ENCODE results near the gene ALOX5.
A peak's percentile ranks its signal among the peaks of the same experiment; 100 is the strongest.
"Not testable (repeated sequence)": the region's sequence is repeated elsewhere in the genome, so short reads cannot be mapped to it uniquely, and the experiment has no call there.

ALOX5 gene

DNA sequence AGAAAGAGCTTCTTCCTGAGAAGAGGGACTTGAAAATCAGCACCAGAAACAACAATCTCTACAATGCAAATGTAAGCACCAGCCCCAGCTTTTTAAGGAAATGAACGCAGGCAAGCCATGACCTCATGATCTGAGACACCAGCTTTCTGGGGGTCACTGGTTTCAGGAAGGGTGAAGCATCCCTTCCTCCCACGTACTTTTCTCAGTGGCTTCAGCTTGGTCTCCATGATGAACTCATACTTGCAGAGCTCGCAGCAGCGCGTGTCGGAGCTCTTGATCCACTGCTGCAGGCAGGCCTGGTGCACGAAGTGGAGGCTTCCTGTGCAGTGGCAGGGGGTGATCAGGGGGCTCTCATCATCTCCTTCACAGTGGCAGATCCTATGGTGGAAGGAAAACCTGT lies 87.0 kb downstream of the ALOX5 start:
- no peak for DNase-seq (ENCODE audit: low read depth in 2 of 2, low spot score in 1 of 2)

DNA sequence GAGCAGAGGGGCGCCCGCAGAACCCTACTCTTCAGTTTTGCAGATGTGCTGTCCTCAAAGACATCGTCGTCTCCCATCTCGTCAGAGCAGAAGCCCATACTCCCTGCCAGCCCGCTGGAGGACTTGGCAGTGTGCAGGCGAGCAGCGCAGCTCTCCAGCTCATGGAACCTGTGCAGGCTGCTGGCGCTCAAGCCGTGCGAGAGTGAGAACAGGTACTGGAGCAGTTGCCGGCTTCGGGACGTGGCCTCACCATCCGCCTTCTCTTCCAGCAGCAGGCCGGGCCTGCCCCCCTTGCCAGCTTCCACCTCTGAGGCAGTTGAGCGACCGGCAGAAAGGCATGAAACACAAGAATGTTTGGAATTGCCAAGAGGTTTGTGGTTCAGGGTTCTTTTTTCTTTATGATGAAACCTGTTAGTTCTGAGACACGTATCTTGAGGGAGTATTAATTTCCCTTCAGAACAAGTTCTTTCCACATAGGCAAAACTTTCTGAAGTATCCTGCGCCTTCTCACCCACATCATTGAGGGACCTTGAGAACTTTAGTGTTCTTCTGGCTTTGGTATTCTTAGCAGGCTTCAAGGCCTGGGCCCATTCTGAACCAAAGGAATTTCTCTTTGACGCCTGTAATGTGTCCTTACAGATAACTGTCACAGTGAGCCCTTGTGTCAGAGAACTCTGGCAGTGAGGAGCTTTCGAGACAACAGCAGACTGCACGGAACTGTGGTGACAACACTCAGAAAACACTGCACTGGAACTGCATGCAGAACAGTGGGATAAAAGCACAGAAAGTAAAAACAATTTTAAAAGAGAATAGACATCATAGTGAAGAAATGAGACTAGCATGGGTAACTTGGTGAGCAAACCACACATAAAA lies 89.5 kb downstream of the ALOX5 start:
- DNase-seq (ENCODE audit: low read depth in 2 of 2, low spot score in 1 of 2), result no peak

DNA sequence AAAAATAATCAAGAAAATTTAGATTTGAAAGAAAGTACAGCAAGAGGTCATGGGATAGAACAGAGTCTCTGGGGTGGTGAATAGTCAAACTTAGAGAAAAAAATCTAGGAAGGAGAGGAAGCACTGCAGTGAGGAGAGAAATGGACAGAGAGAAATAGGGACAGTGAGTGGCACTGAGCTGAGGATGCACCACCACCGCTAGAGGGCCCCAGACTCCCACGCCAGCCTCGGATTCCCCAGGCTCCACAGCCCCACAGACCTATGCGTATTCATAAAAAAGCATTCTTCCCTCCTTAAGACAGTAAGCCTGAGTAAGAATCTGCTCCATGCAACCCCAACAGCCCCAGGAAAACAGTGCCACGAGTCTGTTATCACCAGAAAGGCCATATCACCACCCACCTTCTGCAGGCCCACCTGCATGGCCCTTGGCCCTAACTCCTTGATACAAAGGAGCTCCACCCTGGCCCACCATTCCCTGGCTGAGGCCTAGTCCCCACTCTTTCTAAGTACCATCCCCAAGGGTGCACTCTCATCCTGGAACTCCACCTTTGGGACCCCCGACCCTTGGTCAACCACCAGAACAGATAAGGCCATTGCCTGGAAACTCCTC lies 91.0 kb downstream of the ALOX5 start:
- peak; percentile 38 to 54 for DNase-seq (ENCODE audit: low read depth in 2 of 2, low spot score in 1 of 2)

DNA sequence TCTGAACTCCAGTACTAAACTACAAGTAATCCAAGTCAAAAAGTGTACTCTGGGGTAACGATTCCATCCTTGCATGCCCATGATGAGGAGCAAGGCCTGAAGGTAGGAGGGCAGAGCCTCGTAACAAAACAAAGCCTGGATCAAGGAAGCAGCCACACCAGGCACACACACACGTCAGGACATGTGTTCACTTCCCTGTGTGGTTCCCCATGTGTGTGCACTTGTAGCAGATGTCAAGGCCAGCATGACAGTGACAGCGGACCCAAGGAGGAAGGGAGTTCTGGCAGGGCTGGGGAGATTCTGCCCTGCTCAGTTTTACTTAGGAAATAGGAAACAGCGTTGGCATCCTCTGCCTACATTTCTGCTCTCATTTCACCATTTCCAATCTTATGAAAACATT lies 92.8 kb downstream of the ALOX5 start:
- DNase-seq (ENCODE audit: low read depth in 2 of 2, low spot score in 1 of 2), result no peak

DNA sequence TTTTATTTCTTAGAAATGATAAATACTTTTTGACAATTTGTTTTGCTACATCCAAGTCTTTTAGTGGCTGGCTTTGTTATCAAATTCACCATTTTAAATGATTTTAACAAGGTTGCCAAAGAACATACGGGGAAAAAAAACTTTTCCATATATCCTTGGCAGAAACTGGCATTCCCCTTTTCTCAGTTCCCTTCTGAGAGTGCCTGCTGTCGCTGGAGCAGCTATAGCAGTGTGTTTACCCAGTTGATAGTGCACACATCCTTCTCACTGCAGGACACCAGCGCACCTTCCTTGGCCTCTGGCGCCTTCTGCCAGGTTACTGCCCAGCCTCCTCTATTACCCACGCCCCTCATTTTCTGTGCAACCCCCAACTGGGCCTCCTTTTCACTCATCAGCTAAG lies 94.1 kb downstream of the ALOX5 start:
- no peak for DNase-seq (ENCODE audit: low read depth in 2 of 2, low spot score in 1 of 2)

DNA sequence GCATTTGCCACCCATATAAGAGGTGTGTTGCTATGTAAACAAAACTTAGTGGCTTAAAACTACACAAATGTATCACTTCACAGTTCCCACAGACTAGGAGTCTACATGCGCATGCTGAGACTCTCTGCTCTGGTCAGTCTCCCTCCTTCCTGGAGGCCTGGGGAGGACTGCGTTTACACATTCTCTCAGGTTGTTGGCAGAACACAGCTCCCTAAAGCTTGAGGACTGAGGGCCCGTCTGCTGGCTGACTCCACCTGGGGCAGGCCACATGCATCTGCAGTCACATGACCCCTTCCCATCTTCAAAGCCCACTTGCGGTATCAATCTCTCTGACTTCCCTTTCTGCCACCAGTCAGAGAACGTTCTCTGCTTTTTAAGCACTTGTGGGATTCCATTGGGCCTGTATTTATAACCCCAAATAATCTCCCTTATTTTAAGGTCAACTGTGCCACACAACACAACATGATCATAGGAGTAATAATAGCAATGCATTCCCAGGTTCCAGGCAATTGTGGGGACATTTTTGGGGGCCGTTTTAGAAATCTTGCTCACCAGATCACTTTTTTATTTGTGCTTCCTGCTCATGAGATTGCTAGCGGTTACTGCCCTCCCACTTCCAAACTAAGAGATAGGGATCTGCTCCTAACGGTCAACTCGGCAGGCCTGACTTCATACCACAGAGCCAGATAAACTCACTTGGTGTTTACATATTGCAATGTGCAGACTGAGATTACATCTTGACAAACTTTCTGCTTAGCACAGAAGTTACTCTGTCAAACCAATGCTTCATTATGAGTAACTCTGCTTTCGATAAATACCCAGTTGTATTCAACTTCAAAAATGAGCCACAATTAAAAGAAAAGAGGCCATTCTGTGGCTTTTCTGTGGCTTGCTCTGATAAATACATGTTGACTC lies 96.3 kb downstream of the ALOX5 start:
- peak in 1 of 2 donors; percentile 17 for DNase-seq (ENCODE audit: low read depth in 2 of 2, low spot score in 1 of 2)

DNA sequence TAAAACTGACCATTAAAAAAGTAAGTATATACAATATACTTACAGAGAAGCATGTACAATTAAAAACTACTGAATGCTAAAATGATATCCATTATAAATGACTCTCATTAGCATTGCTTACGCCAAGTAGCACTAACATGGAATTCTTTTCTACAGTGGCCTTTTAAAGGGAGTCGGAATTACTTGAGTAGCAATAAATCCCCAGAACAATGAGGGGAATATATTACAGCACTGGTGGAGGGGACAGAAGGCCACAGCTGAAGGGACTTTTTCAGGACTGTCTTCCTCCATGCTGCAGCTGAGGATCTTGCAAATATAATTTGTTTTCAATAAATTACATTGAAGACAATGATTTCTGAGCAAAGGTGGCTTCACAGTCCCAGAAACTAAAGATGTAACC lies 97.0 kb downstream of the ALOX5 start:
- DNase-seq (ENCODE audit: low read depth in 2 of 2, low spot score in 1 of 2), result no peak

DNA sequence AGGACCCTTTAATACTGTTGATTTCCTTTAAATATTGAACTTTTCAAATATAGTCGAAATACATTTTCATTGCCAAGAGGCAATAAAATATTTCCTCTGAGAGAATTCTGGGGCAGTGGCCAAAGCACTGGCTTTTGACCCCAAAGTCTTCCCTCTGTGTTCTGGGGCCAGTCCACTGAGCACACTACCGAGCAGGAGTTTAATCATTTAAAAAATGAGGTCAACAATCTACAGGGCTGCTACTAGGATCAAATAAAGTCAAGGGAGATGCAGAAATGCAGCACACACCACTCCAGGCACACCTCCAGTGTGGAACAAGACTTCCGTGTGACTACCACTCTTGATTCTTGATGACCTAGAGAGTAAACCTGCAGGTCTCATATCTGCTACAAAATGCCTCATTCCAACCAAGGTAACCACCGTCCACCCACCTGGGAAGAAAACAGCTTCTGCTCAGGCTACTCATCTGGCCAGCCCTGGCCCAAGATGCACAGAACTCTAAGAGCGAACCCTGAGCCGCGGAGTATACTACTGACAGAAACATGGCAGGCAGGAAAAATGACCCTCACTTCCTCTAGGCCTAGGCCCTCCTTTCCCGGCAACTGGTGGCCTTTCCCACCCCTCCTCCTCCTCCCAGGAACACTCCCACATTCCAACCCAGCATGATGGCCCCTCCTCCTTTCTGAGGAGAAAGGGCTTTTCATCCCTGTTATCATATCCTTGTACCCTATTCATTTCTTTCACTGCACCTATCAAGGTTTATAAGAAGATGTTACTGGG lies 97.7 kb downstream of the ALOX5 start:
- DNase-seq (ENCODE audit: low read depth in 2 of 2, low spot score in 1 of 2), result no peak

DNA sequence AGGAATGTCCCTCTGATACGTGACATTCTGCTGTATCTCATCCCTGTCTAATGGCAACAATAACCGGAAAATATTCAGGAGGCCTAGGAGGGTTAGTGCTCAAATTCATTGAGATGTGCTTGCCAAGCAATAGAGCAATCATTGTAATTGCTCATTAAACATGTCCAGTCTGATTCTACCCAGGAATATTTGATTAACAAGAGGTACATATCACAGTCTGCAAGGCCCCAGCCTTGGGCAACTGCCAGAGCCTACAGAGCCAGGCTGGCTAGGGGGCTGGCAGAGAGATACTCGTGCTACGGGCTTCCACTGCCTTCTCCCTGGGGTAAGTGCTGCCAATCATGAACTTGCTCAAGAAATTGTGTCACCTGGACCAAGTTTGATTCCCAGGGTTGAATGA lies 99.1 kb downstream of the ALOX5 start:
- no peak for DNase-seq (ENCODE audit: low read depth in 2 of 2, low spot score in 1 of 2)

DNA sequence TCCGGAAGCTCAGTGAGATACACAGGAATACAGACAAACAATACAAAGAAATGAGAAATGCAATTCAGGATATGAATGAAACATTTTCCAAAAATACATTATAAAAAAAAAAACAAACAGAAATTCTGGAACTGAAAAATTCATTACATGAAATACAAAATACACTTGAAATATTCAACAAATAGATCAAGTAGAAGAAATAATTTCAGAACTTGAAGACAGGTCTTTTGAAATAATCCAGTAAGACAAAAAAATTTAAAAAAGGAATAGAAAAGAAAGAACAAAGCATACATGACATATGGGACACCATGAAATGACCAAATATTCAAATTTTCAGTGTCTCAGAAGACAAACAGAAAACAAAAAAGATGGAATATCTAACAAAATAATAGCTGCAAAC lies 102.5 kb downstream of the ALOX5 start:
- DNase-seq (ENCODE audit: low read depth in 2 of 2, low spot score in 1 of 2), result no peak

DNA sequence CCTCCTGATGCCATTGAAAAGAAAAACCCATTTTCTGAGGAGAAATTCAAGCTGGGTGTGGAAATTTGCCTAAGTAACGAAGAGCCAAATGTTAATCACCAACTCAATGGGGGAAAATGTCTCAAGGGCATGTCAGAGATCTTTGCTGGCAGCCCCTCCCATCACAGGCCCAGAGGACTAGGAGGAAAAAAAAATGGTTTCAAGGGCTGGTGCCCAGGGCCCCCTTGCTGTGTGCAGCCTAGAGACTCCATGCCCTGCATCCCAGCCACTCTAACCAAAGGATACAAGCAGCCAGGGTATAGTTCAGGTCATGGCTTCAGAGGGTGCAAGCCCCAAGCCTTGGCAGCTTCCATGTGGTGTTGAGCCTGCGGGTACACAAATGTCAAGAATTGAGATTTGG lies 106.3 kb downstream of the ALOX5 start:
- no peak for DNase-seq (ENCODE audit: low read depth in 2 of 2, low spot score in 1 of 2)

DNA sequence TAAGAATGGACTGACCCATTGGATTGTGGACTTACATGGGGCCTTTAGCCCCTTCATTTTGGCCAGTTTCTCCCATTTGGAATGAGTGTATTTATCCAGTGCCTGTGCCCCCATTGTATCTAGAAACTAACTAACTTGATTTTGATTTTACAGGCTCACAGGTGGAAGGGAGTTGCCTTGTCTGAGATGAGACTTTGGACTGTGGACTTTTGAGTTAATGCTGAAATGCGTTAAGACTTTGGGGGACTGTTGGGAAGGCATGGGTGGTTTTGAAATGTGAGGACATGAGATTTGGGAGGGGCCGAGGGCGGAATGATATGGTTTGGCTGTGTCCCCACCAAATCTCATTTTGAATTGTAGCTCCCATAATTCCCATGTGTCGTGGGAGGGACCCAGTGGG lies 107.1 kb downstream of the ALOX5 start:
- not testable (repeated sequence) for DNase-seq (ENCODE audit: low read depth in 2 of 2, low spot score in 1 of 2)

DNA sequence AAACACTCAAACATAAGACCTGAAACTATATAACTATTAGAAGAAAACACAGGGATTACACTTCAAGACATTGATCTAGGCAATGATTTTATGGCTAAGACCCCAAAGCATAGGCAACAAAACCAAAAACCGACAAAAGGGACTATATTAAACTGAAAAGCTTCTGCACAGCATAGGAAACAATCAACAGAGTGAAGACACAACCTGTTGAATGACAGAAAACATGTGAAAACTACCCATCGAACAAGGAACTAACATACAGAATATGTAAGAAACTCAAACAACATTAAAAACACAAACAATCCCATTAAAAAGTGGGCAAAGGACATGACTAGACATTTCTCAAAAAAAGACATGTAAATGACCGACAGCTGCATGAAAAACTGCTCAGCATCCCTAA lies 109.0 kb downstream of the ALOX5 start:
- no peak for DNase-seq (ENCODE audit: low read depth in 2 of 2, low spot score in 1 of 2)

DNA sequence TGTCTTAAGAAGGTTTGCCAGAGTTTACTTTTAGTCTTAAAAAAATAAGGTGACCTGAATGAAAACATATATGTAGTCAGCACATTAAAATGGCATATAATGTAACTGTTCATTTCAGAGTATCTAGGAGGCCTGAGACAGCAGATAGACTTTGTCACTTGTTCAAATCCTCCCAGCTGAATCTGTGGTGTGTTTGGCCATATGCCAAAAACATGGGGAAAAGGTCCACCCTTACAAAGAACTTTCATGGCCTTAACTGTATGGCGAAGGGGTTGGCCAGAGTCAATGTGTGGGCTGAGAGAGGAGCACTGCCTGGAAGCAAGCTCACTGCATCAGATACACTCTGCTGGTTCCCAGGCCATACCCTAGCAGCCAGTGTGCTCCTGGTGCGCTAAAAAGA lies 113.7 kb downstream of the ALOX5 start:
- no peak for DNase-seq (ENCODE audit: low read depth in 2 of 2, low spot score in 1 of 2)

DNA sequence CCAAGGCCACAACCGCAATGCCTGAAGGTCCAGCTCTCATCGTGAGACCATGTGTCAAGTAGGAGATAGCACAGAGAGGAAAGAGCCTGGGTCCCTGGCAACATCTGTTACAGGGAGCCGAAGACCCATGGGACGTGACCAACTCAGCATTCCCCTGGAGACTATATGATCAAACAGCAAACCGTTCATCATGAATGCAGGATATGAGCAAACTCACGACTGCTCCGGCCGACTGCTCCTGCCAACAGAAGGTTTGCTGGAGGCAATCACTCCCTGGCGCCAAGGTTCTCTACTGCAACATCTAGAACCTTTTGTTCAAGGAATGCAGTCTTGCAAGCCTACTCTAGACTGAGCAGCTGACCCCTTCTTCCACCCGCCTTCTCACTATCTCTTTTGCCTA lies 114.3 kb downstream of the ALOX5 start:
- DNase-seq (ENCODE audit: low read depth in 2 of 2, low spot score in 1 of 2), result no peak

DNA sequence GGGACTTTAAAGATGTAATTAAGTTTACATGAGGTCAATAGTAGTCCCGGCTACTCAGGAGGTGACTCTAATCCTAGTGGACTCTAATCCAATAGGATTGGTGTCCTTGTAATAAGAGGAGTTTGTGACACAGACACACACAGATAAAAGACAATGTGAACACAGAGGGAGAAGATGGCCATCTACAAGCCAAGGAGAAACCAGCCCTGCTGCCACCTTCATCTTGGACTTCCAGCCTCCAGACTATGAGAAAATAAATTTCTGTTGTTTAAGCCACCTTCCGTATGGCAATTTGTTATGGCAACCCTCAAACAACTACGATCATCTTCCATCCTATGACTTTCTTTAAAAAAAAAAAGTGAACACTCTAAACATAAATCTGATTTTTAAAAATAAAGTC lies 116.3 kb downstream of the ALOX5 start:
- DNase-seq (ENCODE audit: low read depth in 2 of 2, low spot score in 1 of 2), result no peak

DNA sequence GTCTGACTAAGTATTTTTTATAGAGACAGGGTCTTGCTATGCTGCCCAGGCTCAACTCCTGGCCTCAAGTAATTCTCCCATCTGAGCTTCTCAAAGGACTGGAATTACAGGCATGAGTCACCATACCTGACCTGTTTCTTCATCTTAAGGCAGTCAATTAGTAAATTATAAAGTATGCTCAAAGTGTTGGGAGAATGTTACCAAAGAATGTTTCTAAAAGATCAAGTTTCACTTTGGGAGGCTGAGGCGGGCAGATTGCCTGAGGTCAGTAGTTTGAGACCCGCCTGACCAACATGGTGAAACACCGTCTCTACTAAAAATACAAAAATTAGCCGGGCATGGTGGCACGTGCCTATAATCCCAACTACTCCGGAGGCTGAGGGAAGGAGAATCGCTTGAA lies 117.0 kb downstream of the ALOX5 start:
- no peak for DNase-seq (ENCODE audit: low read depth in 2 of 2, low spot score in 1 of 2)

Measured in stimulated activated CD8-positive, alpha-beta memory T cell treated with anti-CD3 and anti-CD28 coated beads, Interleukin-4, amount 100 ng/mL, for 1 hour (primary cell).